GM04504 (cell line): ENCODE results near the gene VEGFB.

Source experiments
- DNase-seq: peaks from one replicate; pipeline ENCODE4 v3.0.0-alpha.2; 2012; ENCODE audit warnings: low read depth

The VEGFB gene

DNA sequence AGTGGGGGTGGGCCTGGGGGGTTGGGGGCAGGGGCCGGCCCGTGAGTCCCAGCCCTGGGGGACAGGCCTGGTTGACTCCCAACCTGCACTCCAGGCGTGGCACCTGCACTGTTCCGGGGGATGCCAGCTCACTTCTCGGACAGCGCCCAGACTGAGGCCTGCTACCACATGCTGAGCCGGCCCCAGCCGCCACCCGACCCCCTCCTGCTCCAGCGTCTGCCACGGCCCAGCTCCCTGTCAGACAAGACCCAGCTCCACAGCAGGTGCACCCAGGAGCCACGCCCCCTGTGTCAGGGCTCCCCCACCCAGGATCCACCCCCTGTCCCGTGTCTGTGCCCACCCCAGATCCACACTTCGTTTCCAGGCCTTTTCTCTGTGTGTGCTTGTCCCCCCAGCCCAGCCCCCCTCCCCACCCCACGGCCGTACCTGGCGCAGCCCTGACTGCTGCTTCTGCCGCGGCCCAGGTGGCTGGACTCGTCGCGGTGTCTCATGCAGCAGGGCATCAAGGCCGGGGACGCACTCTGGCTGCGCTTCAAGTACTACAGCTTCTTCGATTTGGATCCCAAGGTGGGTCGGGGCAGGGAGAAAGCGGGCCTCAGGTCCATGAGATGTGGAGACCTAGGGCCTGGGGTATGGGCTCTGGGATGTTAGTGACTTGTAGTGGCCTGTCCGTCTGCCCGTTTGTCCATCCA lies 23.1 kb upstream of the VEGFB start:
- DNase-seq: no peak

- DNase-seq: no peak
Measured at GRCh38 chr11:64216879-64217278, 17.5 kb upstream of the VEGFB start.

DNA sequence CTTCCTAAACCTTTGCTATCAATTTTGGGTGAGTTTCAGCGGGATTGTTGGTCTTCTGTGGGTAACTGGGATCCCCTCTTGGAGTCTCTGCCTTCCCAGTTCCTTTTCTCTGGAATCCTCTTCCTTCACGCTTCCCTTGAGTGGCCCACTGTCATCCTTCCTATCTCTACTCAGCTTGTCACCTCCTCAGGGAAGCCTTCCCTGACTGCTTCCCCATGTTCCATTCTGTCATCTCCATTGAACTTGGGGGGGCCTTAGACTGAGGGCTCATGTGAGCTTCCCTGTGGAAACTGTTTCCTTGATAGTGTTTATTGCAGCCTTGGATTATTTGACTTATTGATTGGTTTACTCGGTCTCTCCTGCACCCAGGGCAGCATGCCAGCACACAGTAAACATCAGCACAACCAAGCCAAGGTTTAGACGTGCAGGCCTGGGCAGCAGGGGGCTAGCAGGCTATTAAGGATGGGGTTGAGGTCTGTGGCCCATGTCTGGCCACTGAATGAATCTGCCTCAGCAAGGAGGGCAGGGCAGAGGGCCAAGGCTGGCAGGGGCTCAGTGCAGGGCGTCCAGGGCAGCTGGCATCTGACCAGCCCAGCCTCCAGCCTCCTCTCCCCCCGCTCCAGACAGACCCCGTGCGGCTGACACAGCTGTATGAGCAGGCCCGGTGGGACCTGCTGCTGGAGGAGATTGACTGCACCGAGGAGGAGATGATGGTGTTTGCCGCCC lies 15.6 kb upstream of the VEGFB start:
- no peak for DNase-seq

DNA sequence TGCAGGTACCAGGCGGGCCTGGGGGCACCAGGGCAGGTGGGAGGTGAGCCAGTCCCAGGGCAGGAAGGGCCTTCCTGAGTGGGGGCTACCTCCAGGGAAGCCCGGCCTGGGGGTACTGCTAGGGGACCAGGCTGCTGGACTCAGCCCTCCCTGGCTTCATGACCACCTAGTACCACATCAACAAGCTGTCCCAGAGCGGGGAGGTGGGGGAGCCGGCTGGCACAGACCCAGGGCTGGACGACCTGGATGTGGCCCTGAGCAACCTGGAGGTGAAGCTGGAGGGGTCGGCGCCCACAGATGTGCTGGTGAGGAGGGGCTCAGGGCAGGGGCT lies 15.1 kb upstream of the VEGFB start:
- no peak for DNase-seq

DNA sequence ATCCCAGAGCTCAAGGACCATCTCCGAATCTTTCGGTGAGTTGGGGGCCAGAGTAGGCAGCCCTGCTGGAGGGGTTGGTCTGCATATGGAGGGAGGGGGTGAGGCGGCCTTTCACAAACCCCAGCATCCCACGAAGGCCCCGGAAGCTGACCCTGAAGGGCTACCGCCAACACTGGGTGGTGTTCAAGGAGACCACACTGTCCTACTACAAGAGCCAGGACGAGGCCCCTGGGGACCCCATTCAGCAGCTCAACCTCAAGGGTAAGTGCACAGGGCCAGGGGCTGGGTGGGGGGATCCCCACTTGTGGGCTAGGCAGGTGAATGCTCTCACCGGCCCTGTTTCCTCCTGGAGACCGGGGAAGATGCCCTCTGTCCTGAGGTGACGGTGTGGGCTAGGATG lies 14.6 kb upstream of the VEGFB start:
- DNase-seq: no peak

GRCh38 chr11:64220271-64220670 lies 14.1 kb upstream of the VEGFB start:
- DNase-seq: no peak

DNA sequence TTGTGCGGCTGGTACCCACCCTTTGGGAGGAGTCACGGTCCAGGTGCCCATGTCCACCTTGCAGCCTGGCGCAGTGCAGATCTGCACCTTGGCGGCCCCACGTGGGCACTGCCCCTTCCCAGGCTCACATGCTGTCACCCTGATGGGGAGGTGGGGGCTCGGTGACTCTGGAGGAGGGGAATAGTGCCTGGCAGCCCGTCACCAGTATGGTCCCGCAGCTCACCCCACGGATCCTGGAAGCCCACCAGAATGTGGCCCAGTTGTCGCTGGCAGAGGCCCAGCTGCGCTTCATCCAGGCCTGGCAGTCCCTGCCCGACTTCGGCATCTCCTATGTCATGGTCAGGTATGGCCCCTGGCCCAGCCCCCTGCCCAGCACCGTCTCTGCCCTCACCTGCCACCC lies 13.6 kb upstream of the VEGFB start:
- DNase-seq: no peak

- DNase-seq: no peak
Measured at GRCh38 chr11:64222651-64223000, 11.8 kb upstream of the VEGFB start.

GRCh38 chr11:64223001-64223651 lies 11.3 kb upstream of the VEGFB start:
- DNase-seq: no peak

GRCh38 chr11:64224151-64224890 lies 10.1 kb upstream of the VEGFB start:
- DNase-seq: no peak

- no peak for DNase-seq
Measured at GRCh38 chr11:64224891-64225607, 9.3 kb upstream of the VEGFB start.

GRCh38 chr11:64225608-64226506 lies 8.5 kb upstream of the VEGFB start, which contains the start of the genes NUDT22 and TRPT1:
NUDT22 (plus strand) TSS chr11:64226274; CDS start chr11:64226653, 379 bp downstream.
TRPT1 (minus strand) TSS chr11:64226186; CDS start chr11:64225860, 326 bp downstream.
- no peak for DNase-seq

GRCh38 chr11:64226507-64227051 lies 7.8 kb upstream of the VEGFB start:
- DNase-seq: no peak

- DNase-seq: no peak
Measured at GRCh38 chr11:64227405-64227956, 6.9 kb upstream of the VEGFB start.

- no peak for DNase-seq
Measured at GRCh38 chr11:64229090-64229743, 5.2 kb upstream of the VEGFB start.

GRCh38 chr11:64229744-64230170 lies 4.6 kb upstream of the VEGFB start:
- no peak for DNase-seq

GRCh38 chr11:64230171-64230984 lies 4.0 kb upstream of the VEGFB start, which contains the start of gene DNAJC4:
DNAJC4 (plus strand) TSS chr11:64230548; CDS start chr11:64230855, 307 bp downstream.
- DNase-seq: no peak

- DNase-seq: no peak
Measured at GRCh38 chr11:64230985-64231365, 3.4 kb upstream of the VEGFB start.

DNA sequence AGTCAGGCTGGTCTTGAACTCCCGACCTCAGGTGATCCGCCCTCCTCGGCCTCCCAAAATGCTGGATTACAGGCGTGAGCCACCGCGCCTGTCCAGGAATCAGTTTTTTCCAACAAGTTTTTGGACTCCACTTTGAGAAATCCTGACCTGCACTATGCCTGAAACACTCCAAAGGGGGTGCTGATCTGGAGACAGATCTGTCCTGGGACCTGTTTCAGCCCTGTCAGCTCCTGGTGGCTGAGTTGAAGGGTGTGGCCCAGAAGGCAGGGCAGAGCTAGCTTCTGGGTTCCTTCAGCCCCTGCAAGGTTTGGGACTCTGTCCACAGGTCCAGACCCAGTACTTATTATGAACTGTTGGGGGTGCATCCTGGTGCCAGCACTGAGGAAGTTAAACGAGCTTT lies 2.8 kb upstream of the VEGFB start:
- DNase-seq: no peak
